GM19193 (cell line): ENCODE measurements around the gene MAP2K1.

Experiments used
- POLR2A ChIP-seq: IDR thresholded peaks from 4 replicates; pipeline ENCODE4 v1.6.1; 2011; ENCODE audit not compliant: insufficient read depth, insufficient read length; ENCODE audit errors: extremely low read depth

MAP2K1 gene

DNA sequence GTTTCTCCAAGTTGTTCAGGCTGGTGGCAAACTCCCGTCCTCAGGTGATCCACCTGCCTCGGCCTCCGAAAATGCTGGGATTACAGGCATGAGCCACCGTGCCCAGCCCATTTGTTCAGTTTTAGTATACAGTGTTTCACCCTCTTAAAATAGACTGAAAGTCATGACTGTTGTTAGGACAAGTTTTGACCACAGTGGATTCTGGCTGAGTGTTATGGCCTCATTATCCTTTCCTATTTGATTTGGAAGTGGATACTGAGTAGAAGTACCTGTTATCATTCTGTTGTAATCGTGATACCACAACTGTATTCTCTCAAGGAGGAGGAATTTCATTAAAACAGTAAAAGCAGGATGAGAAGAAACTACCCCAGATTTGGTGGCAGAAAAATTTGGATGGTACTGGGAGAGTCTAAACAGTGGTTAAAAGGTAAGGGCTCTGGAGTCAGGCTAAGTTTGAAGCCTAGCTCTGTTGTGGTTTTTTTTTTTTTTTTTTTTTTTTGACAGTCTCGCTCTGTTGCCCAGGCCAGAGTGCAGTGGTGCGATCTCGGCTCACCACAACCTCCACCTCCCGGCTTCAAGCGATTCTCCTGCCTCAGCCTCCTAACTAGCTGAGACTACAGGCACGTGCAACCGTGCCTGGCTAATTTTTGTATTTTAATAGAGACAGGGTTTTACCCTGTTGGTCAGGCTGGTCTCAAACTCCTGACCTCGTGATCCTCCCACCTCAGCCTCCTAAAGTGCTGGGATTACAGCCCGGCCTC, 2.6 kb downstream of the MAP2K1 start:
- TF ChIP-seq POLR2A: no peak

DNA sequence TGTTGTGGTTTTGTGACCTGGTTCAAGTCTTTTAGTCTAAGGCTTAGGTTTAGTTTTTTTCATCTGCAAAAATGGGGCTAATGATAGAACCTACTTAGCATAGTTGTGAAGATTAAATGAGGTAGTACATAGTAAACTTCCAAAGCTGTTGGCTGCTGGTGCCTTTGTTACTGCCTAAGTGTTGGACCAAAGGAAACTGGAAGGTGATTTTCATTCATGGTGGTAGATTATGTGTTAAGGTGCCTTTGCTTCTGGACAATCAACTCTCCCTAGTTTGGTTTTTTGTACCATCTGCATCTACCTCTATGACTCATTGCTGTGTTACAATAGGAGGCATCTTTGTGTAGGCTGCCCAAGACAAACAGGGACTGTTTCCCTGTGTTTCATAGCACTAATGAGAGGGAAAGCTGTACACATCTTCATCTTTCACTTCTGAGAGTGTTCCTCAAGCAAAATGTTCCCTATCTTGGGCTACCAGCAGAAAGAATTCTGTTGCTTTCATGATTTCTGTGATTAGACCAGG, 3.2 kb downstream of the MAP2K1 start:
- no peak for TF ChIP-seq POLR2A

DNA sequence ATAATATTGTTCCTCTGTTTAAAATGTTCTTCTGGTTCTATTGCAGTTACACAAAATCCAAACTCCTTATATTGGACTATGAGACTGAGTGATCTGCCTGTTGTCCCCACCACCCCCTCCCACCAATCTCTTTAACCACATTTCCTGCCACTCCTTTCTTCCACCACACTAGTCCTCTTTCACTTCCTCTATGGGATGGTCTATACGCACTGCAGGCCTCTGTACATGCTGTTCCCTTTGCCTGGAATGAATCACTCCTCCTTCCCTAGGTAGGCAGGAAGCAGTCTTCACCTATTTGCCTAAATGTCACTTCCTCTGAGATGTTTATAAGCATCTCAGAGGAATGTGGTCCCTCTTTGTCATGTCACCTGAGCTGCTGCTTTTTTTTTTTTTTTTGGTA, 4.0 kb downstream of the MAP2K1 start:
- no peak for TF ChIP-seq POLR2A

DNA sequence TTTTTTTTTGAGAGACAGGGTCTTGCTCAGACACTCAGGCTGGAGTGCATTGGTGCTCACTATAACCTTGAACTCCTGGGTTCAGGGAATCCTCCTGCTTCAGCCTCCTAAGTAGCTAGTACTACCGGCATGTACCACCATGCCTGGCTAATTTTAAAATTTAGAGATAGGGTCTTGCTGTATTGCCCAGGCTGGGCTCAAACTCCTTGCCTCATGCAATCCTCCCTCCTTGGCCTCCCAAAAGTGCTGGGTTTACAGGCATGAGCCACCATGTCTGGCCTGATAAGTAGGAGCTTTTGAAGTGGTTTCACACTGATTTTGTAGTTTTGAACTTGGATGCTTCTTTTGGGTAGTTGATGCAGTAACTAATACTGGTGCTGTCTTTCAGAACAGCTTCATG, 7.8 kb downstream of the MAP2K1 start:
- no peak for TF ChIP-seq POLR2A

DNA sequence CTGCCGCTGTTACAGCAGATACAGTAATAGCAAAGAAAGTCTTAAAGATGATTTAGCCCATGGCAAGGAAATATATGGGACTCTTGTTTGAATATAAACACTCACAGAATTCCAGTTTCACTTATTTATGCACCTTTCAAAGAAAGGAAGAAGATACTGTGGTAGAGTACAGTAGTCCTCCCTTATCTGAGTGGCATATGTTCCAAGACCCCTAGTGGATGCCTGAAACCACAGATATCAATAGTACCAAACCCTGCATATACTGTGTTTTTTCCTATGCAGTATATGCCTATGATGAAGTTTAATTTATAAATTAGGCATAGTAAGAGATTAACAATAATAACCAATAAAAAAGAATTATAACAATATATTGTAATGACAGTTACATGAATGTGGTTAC, 8.2 kb downstream of the MAP2K1 start:
- no peak for TF ChIP-seq POLR2A

DNA sequence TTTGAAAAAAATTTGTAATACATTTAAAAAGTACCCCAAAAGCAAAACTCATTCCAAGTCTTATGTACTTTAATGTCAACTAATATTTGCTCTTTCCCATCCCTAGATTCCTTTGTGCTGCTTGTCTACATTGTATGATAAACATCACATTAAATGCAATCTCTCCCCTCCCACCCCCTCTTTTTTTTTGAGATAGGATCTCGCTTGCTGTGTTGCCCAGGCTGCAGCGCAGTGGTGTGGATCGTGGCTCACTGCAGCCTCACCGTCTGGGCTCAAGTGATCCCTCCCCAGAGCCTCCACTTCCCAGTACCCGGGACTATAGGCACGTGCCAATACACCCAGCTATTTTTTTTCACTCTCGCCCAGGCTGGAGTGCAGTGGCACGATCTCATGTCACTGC, 12.6 kb downstream of the MAP2K1 start:
- TF ChIP-seq POLR2A: no peak

DNA sequence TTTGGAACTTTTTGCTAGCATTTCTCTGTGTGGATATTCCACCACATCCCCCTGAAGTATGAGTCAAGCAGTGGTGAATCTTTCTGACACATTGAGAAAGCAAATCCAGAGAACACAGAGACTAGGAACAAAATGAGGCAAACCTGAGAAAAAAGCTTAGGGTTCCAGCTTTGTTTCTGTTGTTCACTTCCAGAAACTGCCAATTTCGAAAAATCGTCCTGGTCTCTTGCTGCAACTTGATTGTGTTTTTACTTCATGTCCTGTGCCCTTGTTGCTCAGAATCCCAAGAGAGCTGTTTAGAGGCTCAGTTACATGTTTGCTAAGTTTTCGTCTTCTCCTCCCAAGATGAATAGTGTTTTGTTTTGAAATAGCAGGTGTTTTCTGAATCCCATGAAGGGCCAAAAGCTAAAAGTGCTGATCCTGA, 13.7 kb downstream of the MAP2K1 start:
- no peak for TF ChIP-seq POLR2A

DNA sequence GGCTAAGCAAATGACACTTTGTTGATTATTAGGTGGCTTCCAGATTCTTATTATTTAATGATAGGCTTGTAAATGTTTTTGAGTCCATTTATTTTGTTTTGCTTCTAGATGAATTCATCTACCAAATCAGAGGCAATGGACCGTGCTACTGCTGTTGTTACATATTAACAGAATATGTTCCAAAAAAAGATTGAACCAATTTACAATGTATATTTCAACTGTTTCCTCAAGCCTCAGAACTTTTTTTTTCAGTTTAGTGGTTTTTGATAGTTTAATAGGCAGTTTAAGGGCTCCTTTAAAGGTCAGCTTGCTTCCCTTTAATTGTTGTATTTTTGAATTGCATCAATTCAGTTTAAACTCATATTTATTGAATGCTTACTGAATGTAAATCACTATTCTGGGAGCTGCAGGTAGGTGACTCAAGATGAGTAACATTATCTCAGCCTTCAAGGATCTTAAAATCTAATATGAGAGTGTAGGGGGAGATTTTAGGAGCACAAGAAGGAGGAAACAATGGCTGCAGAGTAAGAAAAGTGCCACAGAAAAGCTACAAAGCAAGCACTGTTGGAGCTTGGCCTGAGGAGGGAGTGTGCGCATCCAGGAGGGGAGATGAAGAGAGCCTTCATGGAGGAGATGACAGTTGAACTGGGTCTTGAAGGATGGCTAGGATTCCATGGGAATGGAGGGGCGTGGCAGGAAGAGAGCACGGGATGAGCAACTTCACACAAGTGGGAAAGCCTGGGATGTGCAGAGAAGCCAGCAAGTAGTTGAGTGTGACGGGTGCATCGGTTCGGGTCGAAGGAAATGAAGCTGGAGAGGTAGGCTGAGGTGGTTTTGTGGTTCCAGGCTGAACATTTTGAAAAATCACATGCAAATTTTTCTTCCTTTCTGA, 14.7 kb downstream of the MAP2K1 start:
- TF ChIP-seq POLR2A: peak; percentile 29

DNA sequence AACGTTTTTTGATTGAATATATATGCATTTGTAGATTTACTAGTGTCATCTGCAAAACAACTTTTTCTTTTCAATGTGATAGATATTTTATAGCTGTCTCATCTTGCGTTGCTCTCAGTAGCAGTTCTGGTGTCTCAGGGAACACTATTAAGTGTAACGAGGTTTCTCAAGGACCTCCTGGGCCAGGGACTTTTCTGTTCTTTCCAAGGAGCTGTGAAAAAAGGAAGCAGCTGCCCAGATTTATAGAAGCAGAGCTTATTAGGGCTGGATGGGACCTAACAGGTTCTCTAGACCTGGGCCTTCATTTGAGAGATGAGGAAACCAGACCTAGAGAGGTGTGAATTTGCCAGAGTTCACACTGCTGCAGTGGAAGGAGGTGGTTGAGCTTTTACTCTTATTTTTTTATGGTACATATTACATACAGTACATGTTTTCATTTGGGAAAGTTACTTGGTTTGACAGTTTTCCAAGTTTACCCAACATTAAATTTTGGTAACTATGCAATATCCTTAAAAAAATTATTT, 16.1 kb downstream of the MAP2K1 start:
- no peak for TF ChIP-seq POLR2A

DNA sequence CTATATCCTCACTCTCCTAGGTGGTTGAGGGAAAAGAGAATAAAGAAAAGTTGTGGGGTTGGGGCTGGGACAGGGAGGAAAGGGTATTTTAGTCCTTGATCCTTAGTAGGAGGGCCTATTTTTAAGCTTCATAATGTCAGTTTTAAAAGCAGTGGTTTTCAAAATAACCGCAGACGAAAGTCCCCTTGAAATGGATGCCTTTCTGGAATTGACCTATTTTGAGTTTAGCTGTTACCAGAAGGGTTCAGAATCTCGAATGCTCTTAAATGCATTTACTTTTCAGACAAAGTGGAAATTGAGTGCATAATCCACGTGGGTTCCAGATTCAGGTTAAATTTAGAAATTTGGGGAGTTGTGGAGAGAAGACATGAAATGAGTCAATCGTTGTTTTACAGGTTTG, 16.6 kb downstream of the MAP2K1 start:
- TF ChIP-seq POLR2A: no peak

DNA sequence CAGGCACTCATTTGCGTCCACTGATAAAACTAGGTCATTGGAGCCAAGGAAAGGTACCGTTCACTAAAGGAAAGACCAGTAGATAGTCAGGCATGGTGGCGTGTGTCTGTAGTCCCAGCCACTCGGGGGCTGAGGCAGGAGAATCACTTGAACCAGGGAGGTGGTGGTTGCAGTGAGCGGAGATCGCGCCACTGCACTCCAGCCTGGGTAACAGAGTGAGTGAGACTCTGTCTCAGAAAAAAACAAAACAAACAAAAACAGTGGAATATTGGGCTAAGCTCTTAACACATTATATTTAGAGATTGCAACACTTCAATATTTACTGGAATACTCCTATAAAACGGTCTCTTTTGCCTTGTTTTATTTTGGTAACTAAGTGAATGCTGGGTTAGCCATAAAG, 17.4 kb downstream of the MAP2K1 start:
- TF ChIP-seq POLR2A: no peak

DNA sequence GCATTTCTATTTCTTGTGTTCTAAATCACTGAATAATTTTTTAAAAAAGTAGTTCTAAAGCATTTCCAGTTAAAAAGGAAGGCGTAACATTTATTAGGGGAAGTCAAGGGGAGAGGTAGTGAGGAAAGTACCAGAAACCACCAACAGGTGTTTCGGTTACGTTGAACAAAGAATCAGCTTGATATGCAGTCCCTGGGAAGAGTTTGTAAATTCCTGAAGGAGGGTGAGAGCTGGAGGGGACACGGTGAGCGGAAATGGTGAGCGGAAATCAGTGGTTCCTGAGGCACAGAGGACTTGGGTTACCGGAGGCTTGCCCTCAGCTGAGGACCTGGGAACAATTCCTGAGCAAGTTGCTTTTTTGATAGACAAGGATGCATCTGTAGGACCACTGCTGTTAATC, 17.8 kb downstream of the MAP2K1 start:
- no peak for TF ChIP-seq POLR2A

DNA sequence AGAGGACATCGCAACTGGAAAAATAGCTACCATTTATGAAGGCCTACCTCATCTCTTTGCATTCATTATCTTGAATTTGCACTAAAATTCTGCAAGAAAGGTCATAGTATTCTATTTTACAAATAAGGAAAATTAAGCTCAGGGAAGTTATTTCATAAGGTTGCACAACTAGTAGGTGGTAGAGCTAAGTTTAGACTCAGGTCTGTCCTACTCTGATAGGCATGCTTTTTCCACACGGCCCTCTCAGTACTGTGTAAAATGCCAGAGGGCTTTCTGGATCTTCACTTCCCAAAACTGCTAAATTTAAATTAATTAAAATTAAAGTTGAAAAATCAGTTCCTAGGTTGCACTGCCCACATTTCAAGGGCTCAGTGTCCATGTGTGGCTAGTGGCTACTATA, 18.3 kb downstream of the MAP2K1 start:
- TF ChIP-seq POLR2A: no peak

DNA sequence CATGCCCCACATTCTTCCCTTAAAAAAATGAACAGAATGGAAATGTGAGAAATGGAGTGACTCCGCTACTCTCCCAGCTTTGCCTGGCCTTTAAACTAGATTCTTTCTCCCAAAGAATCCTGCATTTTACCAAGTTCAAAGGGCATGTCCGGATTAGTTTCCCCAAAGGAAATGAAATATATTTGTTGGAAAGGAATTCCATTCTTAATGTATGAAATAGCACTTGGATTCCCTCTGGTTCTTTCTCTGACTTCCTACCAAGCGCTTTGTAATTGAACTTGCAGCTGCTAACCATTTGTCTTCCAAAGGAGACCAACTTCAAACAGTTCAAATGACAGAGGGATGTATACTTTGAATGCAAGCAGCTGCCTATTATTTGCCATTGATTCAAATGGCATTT, 18.9 kb downstream of the MAP2K1 start:
- no peak for TF ChIP-seq POLR2A

DNA sequence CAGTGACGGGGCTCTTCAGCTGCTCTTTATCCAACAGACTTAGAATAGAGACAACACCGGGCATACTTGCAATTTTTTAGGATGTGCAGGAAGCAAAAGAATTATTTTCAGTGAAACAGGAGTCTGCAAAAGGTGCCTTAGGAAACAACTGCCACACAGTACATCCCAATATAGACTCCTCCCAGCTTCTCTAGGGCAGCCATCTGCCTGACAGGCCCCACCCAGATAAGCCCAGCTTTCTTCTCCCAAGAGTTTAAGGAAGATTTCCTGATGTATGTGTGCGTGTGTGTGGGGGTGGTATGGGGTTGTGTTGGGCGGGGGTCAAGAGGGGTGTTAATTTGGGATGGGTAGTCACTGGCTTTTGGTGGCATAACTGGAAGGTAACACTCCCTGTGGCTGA, 21.5 kb downstream of the MAP2K1 start:
- TF ChIP-seq POLR2A: no peak
